ENCODE results near the gene SLC13A4. TPM values are rescaled to one million over a fixed set of nuclear protein-coding genes. Genes with fewer than 3 reads are reported as not detected.
"Not testable (repeated sequence)": the region's sequence is repeated elsewhere in the genome, so short reads cannot be mapped to it uniquely, and the experiment has no call there.

SLC13A4 gene
- total RNA-seq, 1 experiment from 2014 or later = not detected

GRCh38 chr7:135740889-135741288, 12.9 kb upstream of the SLC13A4 start:
- in situ Hi-C loops (cut with HindIII; ENCODE audit: low pct_unique_long_range_greater_than_20kb, low sequenced_read_pairs) = no loop called here
- Histone ChIP-seq H3K27ac (ENCODE audit: low read length) (no peak overlapping the region), H3K4me1 (ENCODE audit: control insufficient read depth, insufficient read depth, low read length) (peaks cover 4% of the 10 kb centered on the region; the same call in 1 of the 2 replicates), H3K4me3 (ENCODE audit: low read depth in 2 of 2, low read length in 2 of 2) (no peak overlapping the region), H3K9me3 (ENCODE audit: control insufficient read depth, insufficient read depth, low read depth, low read length) (no peaks in the 10 kb centered on the region), H3K27me3 (ENCODE audit: control insufficient read depth, insufficient read depth, low read length) (no peaks in the 10 kb centered on the region), H3K36me3 (ENCODE audit: control insufficient read depth, insufficient read depth, low read length) (no peaks in the 10 kb centered on the region)
- intact Hi-C loops (cut with micrococcal nuclease; ENCODE audit: unreplicated experiment) = no loop called here
- no peak for ATAC-seq
- ChIA-PET CTCF (no interaction called here), POLR2A (no interaction called here)
- no TSS peak for BruUV-seq (replicated peaks)
- TF ChIP-seq POLR2AphosphoS5 (IDR thresholded peaks at IDR 0.05; ENCODE audit: low read depth, low read length) = no peak
- DNase-seq (ENCODE audit: low read depth, low spot score) = no peak

GRCh38 chr7:135737306-135737647, 9.3 kb upstream of the SLC13A4 start:
- H3K27ac ChIP-seq (ENCODE audit: low read length); POLR2A ChIA-PET; in situ Hi-C loops (cut with HindIII; ENCODE audit: low pct_unique_long_range_greater_than_20kb, low sequenced_read_pairs); H3K4me3 ChIP-seq (ENCODE audit: low read depth in 2 of 2, low read length in 2 of 2); DNase-seq (ENCODE audit: low read depth, low spot score); intact Hi-C loops (cut with micrococcal nuclease; ENCODE audit: unreplicated experiment); H3K27me3 ChIP-seq (ENCODE audit: control insufficient read depth, insufficient read depth, low read length); H3K36me3 ChIP-seq (ENCODE audit: control insufficient read depth, insufficient read depth, low read length); H3K9me3 ChIP-seq (ENCODE audit: control insufficient read depth, insufficient read depth, low read depth, low read length); H3K4me1 ChIP-seq (ENCODE audit: control insufficient read depth, insufficient read depth, low read length); BruUV-seq (replicated peaks); ATAC-seq: not testable (repeated sequence)
- CTCF ChIA-PET = interaction anchor here (0.6 to 0.7 kb wide), 2 partner anchors 17 to 33 kb away, joined by 6 read pairs; no protein-coding TSS in a partner anchor

GRCh38 chr7:135736586-135737305, 8.8 kb upstream of the SLC13A4 start:
- no TSS peak for BruUV-seq (replicated peaks)
- ChIA-PET POLR2A (no interaction called here), CTCF (interaction anchor here (0.7 kb wide), 1 partner anchor 17 kb away, joined by 6 read pairs; no protein-coding TSS in a partner anchor)
- intact Hi-C loops (cut with micrococcal nuclease; ENCODE audit: unreplicated experiment) = no loop called here
- H3K27ac ChIP-seq (ENCODE audit: low read length) = no peak overlapping the region
- in situ Hi-C loops (cut with HindIII; ENCODE audit: low pct_unique_long_range_greater_than_20kb, low sequenced_read_pairs) = no loop called here
- H3K9me3 ChIP-seq (ENCODE audit: control insufficient read depth, insufficient read depth, low read depth, low read length) = no peaks in the 10 kb centered on the region
- ATAC-seq (no peak), DNase-seq (ENCODE audit: low read depth, low spot score) (no peak)
- TF ChIP-seq REST (IDR thresholded peaks at IDR 0.05; ENCODE audit: insufficient read depth in 1 of 2, low read depth in 2 of 2, low read length in 1 of 2) (no peak), POLR2AphosphoS5 (IDR thresholded peaks at IDR 0.05; ENCODE audit: low read depth, low read length) (no peak), SIN3A (IDR thresholded peaks at IDR 0.05; ENCODE audit: borderline replicate concordance, insufficient read depth, low read depth, low read length) (no peak)
- H3K36me3 ChIP-seq (ENCODE audit: control insufficient read depth, insufficient read depth, low read length) = no peaks in the 10 kb centered on the region
- no peak overlapping the region for H3K4me3 ChIP-seq (ENCODE audit: low read depth in 2 of 2, low read length in 2 of 2)
- no peaks in the 10 kb centered on the region for H3K4me1 ChIP-seq (ENCODE audit: control insufficient read depth, insufficient read depth, low read length)
- H3K27me3 ChIP-seq (ENCODE audit: control insufficient read depth, insufficient read depth, low read length) = no peaks in the 10 kb centered on the region

- in situ Hi-C loops (cut with HindIII; ENCODE audit: low pct_unique_long_range_greater_than_20kb, low sequenced_read_pairs) = no loop called here
Observed at GRCh38 chr7:135734343-135734689, 6.3 kb upstream of the SLC13A4 start.

More at GRCh38 chr7:135734343-135734689, 6.3 kb upstream of the SLC13A4 start:
- DNase-seq (ENCODE audit: low read depth, low spot score) = no peak
- ATAC-seq = no peak
- CTCF ChIA-PET = no interaction called here
- H3K9me3 ChIP-seq (ENCODE audit: control insufficient read depth, insufficient read depth, low read depth, low read length) = no peaks in the 10 kb centered on the region
- TF ChIP-seq SIN3A (IDR thresholded peaks at IDR 0.05; ENCODE audit: borderline replicate concordance, insufficient read depth, low read depth, low read length) = no peak
- TF ChIP-seq TCF7L2 (IDR thresholded peaks at IDR 0.05; ENCODE audit: low read depth, low read length) = no peak
- no peak for TF ChIP-seq CTCF (IDR thresholded peaks at IDR 0.05)
- TF ChIP-seq POLR2AphosphoS5 (IDR thresholded peaks at IDR 0.05; ENCODE audit: low read depth, low read length) = no peak
- TF ChIP-seq REST (IDR thresholded peaks at IDR 0.05; ENCODE audit: insufficient read depth in 1 of 2, low read depth in 2 of 2, low read length in 1 of 2) = no peak
- H3K4me3 ChIP-seq (ENCODE audit: low read depth in 2 of 2, low read length in 2 of 2) = no peak overlapping the region
- H3K27ac ChIP-seq (ENCODE audit: low read length) = no peak overlapping the region
- no peaks in the 10 kb centered on the region for H3K36me3 ChIP-seq (ENCODE audit: control insufficient read depth, insufficient read depth, low read length)
- intact Hi-C loops (cut with micrococcal nuclease; ENCODE audit: unreplicated experiment) = no loop called here
- no peaks in the 10 kb centered on the region for H3K4me1 ChIP-seq (ENCODE audit: control insufficient read depth, insufficient read depth, low read length)
- POLR2A ChIA-PET = no interaction called here
- H3K27me3 ChIP-seq (ENCODE audit: control insufficient read depth, insufficient read depth, low read length) = peaks cover 2% of the 10 kb centered on the region; the same call in 1 of the 2 replicates
- no TSS peak for BruUV-seq (replicated peaks)
